Activated T-helper 17 cell treated with anti-CD3 and anti-CD28 coated beads, Interleukin-2, amount 50 U/mL, for 72 hours (primary cell): ENCODE measurements around the gene TNFRSF21. TPM values are rescaled to one million over a fixed set of nuclear protein-coding genes. Genes with fewer than 3 reads are reported as not detected.
"Not testable (repeated sequence)": the region's sequence is repeated elsewhere in the genome, so short reads cannot be mapped to it uniquely, and the experiment has no call there.

Experiments
- ATAC-seq: fragments of 150-1000 bp; cut with Tn5 transposase; replicated peaks from 2 replicates; pipeline ENCODE4 v1.10.0; 2021; ENCODE audit warnings: mild to moderate bottlenecking, moderate library complexity
- H3K27ac Mint-ChIP-seq: one replicate; pipeline ENCODE4 v1.8.0; 2022; ENCODE audit warnings: mixed read lengths
- H3K27me3 Mint-ChIP-seq: one replicate; pipeline ENCODE4 v1.8.0; 2022; ENCODE audit warnings: mixed read lengths
- H3K36me3 Mint-ChIP-seq: one replicate; pipeline ENCODE4 v1.8.0; 2022; ENCODE audit warnings: low read depth, mild to moderate bottlenecking, mixed read lengths
- H3K4me1 Mint-ChIP-seq: one replicate; pipeline ENCODE4 v1.8.0; 2022; ENCODE audit warnings: mixed read lengths
- H3K4me3 Mint-ChIP-seq: one replicate; pipeline ENCODE4 v1.8.0; 2022; ENCODE audit warnings: mild to moderate bottlenecking, mixed read lengths
- H3K9me3 Mint-ChIP-seq: one replicate; pipeline ENCODE4 v1.8.0; 2022; ENCODE audit warnings: mixed read lengths
- total RNA-seq, 2 donors: library from RNA; stranded (reverse); gene quantifications; one replicate each; pipeline ENCODE4 v1.2.3, GENCODE V29; 2022

TNFRSF21 gene
- total RNA-seq, 2 donors from 2014 or later: 0.41 to 0.74 TPM

DNA sequence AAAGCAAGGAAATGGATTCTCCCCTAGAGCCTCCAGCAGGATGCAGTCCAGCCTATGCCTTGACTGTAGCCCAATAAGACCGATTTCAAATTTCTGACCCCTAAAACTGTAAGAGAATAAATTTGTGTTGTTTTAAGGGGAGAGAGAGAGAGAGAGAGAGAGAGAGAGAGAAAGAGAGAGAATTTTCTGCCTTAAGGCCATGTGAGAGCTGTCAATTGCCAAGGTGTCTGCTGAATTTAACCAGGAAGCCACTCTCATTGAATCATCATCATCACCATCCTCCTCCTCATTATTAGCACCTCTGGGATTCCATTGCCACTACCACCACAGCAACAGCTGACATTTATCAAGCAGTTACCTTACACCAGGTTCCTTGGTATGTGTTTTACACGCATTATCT, 27.8 kb upstream of the TNFRSF21 start:
- no peaks in the 10 kb centered on the region for H3K4me1 Mint-ChIP-seq
- H3K4me3 Mint-ChIP-seq: no peak overlapping the region
- no peaks in the 10 kb centered on the region for H3K9me3 Mint-ChIP-seq
- peaks cover 23% of the 10 kb centered on the region for H3K27me3 Mint-ChIP-seq
- H3K27ac Mint-ChIP-seq: no peak overlapping the region
- no peak for ATAC-seq
- H3K36me3 Mint-ChIP-seq: no peaks in the 10 kb centered on the region

DNA sequence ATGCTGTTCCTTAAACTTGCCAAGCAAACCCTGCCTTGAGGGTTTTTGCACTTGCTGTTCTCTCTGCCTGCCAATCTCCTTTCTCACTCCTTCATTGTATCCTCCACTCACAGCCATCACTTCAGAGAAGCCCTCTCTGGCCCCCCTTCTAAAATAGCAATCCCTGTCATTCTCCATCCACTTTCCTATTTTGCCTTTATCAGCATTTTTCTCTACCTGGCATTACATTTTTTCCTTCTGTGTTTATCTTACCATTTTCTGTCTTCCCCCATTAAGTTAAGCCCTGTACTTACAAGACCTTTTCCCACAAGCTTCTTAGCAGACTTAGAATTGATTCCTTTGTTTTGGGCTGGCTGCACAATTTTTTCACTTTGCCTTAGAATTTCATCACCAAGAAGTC, 26.6 kb upstream of the TNFRSF21 start:
- ATAC-seq: no peak
- no peak overlapping the region for H3K4me3 Mint-ChIP-seq
- H3K4me1 Mint-ChIP-seq: no peaks in the 10 kb centered on the region
- no peaks in the 10 kb centered on the region for H3K36me3 Mint-ChIP-seq
- no peak overlapping the region for H3K27ac Mint-ChIP-seq
- no peaks in the 10 kb centered on the region for H3K9me3 Mint-ChIP-seq
- peaks cover 21% of the 10 kb centered on the region for H3K27me3 Mint-ChIP-seq

DNA sequence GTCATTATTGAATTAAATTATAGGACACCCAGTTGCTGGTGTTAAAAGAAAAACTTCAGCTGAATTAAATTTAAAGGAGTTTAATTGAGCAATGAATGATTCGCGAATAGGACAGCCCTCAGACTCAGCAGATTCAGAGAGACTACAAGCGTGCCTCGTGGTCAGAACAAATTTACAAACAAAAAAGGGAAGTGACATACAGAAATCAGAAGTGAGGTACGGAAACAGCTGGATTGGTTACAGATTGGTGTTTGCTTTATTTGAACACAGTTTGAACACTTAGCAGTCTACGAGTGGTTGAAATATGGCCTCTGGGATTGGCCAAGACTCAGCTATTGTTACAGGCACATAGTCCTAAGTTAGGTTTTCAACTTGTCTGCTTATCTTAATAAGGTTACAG, 25.8 kb upstream of the TNFRSF21 start:
- H3K4me1 Mint-ChIP-seq: no peaks in the 10 kb centered on the region
- H3K36me3 Mint-ChIP-seq: no peaks in the 10 kb centered on the region
- no peak overlapping the region for H3K27ac Mint-ChIP-seq
- H3K27me3 Mint-ChIP-seq: peaks cover 21% of the 10 kb centered on the region
- H3K4me3 Mint-ChIP-seq: no peak overlapping the region
- ATAC-seq: no peak
- no peaks in the 10 kb centered on the region for H3K9me3 Mint-ChIP-seq

DNA sequence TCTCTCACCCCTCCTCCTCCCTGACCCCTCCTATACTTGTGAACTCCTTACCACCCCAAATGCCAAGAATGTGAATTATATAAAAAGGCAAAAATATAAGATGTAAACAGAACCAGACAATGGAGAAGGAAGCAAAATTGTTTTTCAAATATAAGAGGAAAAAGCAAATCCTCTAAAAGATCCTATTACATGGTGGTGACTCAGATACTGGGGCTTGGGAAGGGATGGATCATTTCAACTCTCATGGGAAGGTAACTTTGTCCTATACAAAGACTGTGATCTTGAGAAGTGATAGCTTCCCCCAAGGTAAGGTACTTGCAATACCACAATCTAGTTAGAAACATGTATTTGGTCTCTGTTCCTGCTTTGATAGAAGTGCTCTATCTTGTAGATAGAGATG, 24.6 kb upstream of the TNFRSF21 start:
- H3K27me3 Mint-ChIP-seq: peaks cover 21% of the 10 kb centered on the region
- H3K36me3 Mint-ChIP-seq: no peaks in the 10 kb centered on the region
- H3K4me3 Mint-ChIP-seq: no peak overlapping the region
- H3K4me1 Mint-ChIP-seq: no peaks in the 10 kb centered on the region
- no peak for ATAC-seq
- H3K9me3 Mint-ChIP-seq: peaks cover 3% of the 10 kb centered on the region
- H3K27ac Mint-ChIP-seq: no peak overlapping the region

DNA sequence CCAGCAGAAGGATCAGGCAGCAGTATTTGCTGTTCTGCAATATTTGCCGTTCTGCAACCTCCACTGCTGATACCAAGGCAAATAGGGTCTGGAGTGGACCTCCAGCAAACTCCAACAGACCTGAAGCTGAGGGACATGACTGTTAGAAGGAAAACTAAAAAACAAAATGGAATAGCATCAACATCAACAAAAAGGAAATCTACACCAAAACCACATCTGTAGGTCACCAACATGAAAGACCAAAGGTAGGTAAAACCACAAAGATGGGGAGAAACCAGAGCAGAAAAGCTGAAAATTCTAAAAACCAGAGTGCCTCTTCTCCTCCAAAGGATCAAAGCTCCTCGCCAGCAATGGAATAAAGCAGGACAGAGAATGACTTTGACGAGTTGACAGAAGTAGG, 18.9 kb upstream of the TNFRSF21 start:
- not testable (repeated sequence) for H3K4me1 Mint-ChIP-seq, H3K36me3 Mint-ChIP-seq, ATAC-seq, H3K9me3 Mint-ChIP-seq, H3K4me3 Mint-ChIP-seq, H3K27ac Mint-ChIP-seq
- peaks cover 17% of the 10 kb centered on the region for H3K27me3 Mint-ChIP-seq

DNA sequence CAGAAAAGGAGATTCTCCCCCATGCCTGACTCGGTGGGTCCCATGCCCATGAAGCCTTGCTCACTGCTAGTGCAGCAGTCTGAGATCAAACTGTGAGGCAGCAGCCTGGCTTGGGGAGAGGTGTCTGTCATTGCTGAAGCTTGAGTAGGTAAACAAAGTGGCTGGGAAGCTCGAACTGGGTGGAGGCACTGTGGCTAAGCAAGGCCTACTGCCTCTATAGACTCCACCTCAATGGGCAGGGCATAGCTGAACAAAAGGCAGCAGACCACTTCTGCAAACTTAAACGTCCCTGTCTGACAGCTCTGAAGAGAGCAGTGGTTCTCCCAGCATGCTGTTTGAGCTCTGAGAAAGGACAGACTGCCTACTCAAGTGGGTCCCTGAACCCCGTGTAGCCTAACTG, 18.4 kb upstream of the TNFRSF21 start:
- ATAC-seq, H3K4me3 Mint-ChIP-seq, H3K27ac Mint-ChIP-seq, H3K4me1 Mint-ChIP-seq, H3K36me3 Mint-ChIP-seq, H3K9me3 Mint-ChIP-seq: not testable (repeated sequence)
- peaks cover 19% of the 10 kb centered on the region for H3K27me3 Mint-ChIP-seq

DNA sequence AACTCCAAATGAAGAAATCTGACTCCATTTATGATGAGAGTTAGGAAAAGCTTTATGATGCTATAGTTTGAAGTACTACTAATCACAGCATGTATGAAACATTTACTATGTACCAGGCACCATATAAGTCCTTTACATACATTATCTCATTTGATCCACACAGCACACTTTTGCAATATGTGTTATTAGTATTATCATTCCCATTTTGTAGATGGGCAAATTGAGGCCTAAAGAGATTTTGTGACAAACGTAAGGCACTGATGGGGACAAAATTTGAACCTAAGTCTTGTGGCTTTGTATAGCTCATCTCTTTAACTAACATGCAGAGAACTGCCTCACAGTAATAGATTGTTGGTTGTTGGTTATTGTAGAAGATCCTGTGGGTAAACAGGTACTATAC, 14.2 kb upstream of the TNFRSF21 start:
- Mint-ChIP-seq H3K9me3 (no peaks in the 10 kb centered on the region), H3K36me3 (no peaks in the 10 kb centered on the region), H3K4me1 (no peaks in the 10 kb centered on the region), H3K27ac (no peak overlapping the region), H3K4me3 (no peak overlapping the region), H3K27me3 (peaks cover 33% of the 10 kb centered on the region)
- ATAC-seq: no peak

DNA sequence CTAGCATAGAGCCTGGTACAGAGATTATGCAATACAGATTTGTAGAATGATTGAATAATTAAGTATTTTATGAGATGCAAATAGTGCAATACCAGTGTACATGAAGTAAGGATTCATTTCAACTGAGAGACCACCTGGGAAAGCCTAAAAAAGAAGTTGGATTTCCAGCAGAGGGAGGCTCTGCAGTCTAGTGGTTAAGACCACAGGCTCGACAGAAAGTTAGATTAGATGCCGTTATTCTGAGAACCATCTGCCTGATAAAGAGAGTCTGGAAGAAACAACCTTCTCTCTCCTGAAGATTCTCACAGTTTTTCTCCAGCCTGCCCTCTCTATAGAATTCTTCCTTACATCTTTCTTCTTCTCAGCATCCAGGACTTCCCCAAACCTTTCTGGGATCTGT, 13.6 kb upstream of the TNFRSF21 start:
- peaks cover 33% of the 10 kb centered on the region for H3K27me3 Mint-ChIP-seq
- no peak for ATAC-seq

DNA sequence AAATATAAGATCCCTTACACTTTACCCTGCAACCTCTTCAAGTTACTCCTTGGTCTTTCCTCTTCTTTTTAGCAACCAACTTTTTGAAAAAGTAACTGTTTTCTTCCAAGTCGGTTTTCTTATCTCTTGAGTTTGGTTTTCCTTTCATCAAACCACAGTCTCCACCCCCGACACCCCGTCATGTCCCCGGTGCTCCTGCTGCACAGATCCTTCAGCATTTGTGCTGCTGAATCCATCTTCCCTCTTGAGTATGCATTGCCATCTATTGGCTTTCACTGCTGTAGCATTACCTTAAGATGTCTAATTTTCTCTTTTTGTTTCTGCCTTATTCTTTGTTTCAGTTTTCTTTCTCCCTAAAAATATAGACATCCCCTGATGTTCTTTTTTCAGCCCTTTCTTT, 11.9 kb upstream of the TNFRSF21 start:
- Mint-ChIP-seq H3K4me3 (no peak overlapping the region), H3K27ac (no peak overlapping the region), H3K9me3 (peaks cover 4% of the 10 kb centered on the region), H3K4me1 (no peaks in the 10 kb centered on the region), H3K36me3 (no peaks in the 10 kb centered on the region), H3K27me3 (peaks cover 43% of the 10 kb centered on the region)
- ATAC-seq: no peak

More for the DNA sequence above, 13.6 kb upstream of the TNFRSF21 start:
- H3K36me3 Mint-ChIP-seq: no peaks in the 10 kb centered on the region
- H3K9me3 Mint-ChIP-seq: no peaks in the 10 kb centered on the region
- H3K27ac Mint-ChIP-seq: no peak overlapping the region
- no peak overlapping the region for H3K4me3 Mint-ChIP-seq
- no peaks in the 10 kb centered on the region for H3K4me1 Mint-ChIP-seq

DNA sequence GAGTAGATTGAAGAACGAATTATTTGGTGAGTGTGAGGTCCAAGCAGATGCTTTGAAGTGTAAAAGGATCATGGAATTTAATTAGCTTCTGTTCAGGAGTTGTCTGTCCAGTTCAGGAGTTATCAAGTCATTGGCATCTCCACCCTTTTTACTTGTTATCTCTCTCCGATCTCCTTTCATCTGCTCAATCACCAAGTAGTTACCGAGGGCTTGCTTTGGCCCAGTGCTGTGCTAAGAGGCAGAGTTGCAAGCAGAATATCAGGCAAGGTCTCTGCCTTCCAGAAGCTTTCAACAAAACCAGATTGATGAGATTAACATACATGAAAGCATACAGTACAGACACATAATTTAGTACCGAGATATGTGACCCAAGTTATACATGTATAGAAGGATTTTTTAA, 10.2 kb upstream of the TNFRSF21 start:
- no peaks in the 10 kb centered on the region for H3K36me3 Mint-ChIP-seq
- ATAC-seq: no peak
- H3K9me3 Mint-ChIP-seq: peaks cover 4% of the 10 kb centered on the region
- peaks cover 41% of the 10 kb centered on the region for H3K27me3 Mint-ChIP-seq
- H3K27ac Mint-ChIP-seq: no peak overlapping the region
- no peak overlapping the region for H3K4me3 Mint-ChIP-seq
- H3K4me1 Mint-ChIP-seq: no peaks in the 10 kb centered on the region

DNA sequence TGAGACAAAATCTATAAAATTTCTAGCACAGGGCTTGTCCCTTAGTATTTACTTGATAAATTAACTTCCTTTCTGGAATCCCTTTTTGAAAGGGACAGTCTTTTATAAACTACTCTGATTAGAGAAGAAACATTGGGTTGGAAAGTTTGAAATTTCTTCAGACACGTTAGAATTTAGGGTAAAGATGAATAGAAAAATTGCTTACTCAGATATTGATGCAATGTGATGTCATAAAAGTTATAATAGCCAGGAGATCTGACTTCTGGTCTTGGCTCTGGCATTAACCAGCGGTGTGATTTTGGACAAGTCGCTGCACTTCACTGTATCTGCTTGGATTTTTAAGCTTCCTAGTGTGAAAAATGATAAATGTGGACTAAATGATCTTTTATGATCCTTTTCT, 9.7 kb upstream of the TNFRSF21 start:
- peaks cover 41% of the 10 kb centered on the region for H3K27me3 Mint-ChIP-seq
- H3K36me3 Mint-ChIP-seq: no peaks in the 10 kb centered on the region
- no peak for ATAC-seq

DNA sequence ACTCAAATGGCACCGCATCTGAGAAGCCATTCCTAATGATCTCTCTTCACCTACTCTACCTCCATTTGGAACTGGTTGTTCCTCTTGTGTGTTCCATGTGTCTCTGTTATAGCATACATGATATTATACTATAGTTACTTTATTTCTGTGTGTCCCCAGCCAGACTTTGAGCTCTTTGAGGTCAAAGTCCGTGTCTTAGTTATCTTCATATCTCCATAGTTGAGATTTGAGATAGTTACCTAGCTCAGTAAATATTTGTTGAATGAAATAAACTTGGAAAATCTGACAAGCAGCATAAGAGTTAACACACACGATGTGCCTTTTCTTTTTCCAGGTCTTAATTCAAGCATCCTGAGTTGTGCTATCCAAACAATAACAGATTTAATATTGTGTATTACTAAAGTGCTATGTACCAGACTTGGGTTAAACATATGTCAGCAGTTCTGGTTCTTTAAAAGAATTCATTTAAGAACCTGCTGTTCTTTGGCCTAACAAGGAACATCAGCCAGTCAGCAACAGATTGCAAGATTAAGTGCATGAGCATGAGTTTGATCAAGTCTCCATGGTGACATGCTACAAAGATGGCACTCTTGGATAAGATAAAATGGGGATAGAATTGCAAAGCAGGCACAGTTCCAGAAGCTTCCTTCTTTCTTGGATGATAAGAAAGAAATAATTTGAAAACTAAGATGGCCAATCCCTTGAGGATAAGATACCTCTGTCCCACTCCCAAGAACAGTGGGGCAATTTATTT, 8.7 kb upstream of the TNFRSF21 start:
- H3K27me3 Mint-ChIP-seq: peaks cover 39% of the 10 kb centered on the region
- H3K4me3 Mint-ChIP-seq: no peak overlapping the region
- no peak overlapping the region for H3K27ac Mint-ChIP-seq
- H3K36me3 Mint-ChIP-seq: no peaks in the 10 kb centered on the region
- H3K4me1 Mint-ChIP-seq: no peaks in the 10 kb centered on the region
- H3K9me3 Mint-ChIP-seq: peaks cover 4% of the 10 kb centered on the region
- ATAC-seq: no peak

More for the DNA sequence above, 9.7 kb upstream of the TNFRSF21 start:
- H3K9me3 Mint-ChIP-seq: peaks cover 4% of the 10 kb centered on the region
- no peak overlapping the region for H3K27ac Mint-ChIP-seq
- H3K4me1 Mint-ChIP-seq: no peaks in the 10 kb centered on the region
- no peak overlapping the region for H3K4me3 Mint-ChIP-seq

DNA sequence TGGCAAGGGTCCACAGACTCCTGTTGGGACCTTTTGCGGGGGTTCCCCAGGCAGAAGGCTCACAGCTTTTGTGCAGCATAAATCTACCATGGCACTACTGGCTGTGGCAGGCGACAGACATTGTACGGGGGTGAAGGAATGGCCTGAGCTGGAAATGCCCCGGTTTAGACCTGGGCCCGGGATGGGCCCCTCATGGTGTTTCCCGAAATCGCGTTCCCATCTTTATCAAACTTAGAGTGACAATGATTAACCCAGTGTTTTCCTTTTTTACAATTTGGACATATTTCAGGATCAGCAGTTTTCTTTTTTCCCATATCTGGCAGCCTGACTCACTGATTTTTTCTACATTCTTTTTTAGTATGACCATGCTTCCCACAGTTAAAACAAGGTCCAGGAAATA, 5.5 kb upstream of the TNFRSF21 start:
- H3K9me3 Mint-ChIP-seq, H3K4me3 Mint-ChIP-seq, H3K27ac Mint-ChIP-seq, H3K36me3 Mint-ChIP-seq, ATAC-seq, H3K4me1 Mint-ChIP-seq: not testable (repeated sequence)
- peaks cover 28% of the 10 kb centered on the region for H3K27me3 Mint-ChIP-seq

DNA sequence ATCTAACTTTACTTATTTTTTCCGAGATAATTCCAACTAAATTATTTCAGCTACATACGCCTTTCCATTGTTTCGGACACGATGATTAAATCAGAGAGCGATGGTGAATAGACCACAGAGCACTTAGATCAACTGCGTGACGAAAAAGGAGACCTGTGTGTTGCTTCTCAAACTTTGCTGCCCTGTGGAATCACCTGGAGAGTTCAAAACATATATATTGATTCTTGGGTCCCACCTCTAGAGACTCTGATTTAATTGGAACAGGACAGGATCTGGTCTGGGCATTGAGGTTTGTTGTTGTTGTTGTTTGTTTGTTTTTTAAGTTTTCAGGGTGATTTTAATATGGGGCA, 401 bp upstream of the TNFRSF21 start:
- Mint-ChIP-seq H3K27ac (no peak overlapping the region), H3K27me3 (peaks cover 22% of the 10 kb centered on the region), H3K9me3 (no peaks in the 10 kb centered on the region), H3K36me3 (no peaks in the 10 kb centered on the region), H3K4me3 (peak overlapping the region; percentile 53), H3K4me1 (no peaks in the 10 kb centered on the region)
- ATAC-seq: peak; percentile 24

DNA sequence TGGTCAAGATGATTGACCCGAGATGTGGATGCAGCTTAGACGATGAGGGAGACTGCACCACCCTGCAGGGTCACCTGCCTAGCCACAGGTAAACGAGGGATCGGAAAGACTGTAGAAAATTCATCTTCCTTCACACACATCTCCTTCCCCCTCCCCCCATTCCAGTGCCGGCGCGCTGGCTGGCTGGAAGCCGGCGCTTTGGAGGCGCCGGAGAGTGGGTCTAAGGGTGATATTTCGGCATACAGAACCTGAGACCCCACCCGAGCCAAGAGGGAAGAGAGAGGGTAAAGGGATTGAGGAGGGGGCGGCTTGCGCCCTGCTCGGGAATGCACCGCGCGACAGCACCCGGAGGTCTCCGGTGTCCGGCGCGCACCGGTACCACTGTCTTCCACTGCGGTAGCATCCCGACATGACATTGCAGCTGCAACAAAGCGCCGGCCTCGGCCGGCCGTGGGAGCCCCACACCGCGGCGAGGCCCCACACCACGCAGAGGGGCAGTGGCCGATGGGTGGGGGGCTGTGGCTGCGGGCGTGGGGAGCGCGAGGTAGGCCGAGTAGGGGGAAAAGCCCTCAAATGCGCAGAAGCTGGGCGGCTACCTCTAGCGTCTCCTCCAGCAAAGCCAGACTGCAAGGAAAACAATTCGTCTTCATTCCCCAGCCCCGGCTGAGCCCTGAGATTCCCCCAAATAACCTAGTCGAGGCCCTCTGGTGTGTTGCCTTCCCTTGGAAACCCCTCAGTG, 984 bp downstream of the TNFRSF21 start:
- Mint-ChIP-seq H3K27ac (no peak overlapping the region), H3K4me3 (peak overlapping the region; percentile 64), H3K36me3 (no peaks in the 10 kb centered on the region), H3K4me1 (no peaks in the 10 kb centered on the region), H3K9me3 (no peaks in the 10 kb centered on the region), H3K27me3 (peaks cover 21% of the 10 kb centered on the region)
- no peak for ATAC-seq
